Suppressor macrophage treated with lipopolysaccharide for 4 hours (primary cell): Measurements from ENCODE around the gene DDX17.

Source experiments
- DNase-seq: peaks from one replicate; pipeline ENCODE4 v3.0.0-alpha.2; 2020

The DDX17 gene

DNA sequence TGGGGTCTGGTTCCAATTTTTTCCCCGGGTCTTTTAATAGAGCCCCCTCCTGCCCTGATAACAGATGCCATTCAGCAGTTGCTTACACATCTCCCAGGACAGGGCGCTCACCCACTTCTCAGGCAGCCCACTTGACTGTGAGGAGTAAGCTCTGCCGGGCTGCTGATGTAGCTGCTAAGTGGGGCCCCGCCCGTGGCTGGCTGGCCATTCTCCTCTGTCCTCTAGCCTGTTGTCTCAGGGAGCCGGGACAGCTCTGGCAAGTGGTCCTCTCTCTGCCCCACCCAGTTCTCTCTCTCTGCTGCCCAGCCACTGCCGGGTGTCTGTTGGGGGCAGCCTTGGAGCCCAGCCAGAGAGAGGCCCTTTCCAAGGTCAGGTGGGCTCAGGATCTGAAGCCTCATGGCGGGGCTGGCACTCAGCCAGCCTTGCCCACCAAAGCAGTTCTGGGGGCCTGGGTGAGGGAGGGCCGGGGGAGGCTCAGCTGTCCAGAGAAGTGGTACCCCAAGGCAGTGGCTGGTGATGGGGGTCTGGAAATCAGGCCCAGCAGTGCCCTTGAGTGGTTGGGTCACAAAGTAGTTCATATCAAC lies 60.0 kb downstream of the DDX17 start:
- no peak for DNase-seq

DNA sequence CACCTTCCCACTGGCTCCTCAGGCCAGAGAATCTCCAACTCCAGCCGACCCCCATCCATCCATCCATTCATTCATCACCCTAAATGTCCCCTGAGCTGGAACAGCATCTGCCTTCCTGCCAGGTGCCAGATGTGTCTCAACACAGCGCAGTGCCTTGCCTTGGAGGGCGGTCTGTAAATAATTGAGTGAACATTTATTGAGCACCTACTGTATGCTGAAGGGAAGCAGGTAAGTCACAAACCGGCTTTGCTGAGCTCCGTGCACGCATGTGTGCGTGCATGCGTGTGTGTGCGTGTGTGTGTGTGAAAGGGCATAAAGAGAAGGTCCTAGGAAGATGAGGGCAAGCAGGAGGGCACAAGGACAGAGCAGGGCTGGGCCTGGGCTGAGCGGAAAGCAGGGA lies 61.3 kb downstream of the DDX17 start:
- no peak for DNase-seq

DNA sequence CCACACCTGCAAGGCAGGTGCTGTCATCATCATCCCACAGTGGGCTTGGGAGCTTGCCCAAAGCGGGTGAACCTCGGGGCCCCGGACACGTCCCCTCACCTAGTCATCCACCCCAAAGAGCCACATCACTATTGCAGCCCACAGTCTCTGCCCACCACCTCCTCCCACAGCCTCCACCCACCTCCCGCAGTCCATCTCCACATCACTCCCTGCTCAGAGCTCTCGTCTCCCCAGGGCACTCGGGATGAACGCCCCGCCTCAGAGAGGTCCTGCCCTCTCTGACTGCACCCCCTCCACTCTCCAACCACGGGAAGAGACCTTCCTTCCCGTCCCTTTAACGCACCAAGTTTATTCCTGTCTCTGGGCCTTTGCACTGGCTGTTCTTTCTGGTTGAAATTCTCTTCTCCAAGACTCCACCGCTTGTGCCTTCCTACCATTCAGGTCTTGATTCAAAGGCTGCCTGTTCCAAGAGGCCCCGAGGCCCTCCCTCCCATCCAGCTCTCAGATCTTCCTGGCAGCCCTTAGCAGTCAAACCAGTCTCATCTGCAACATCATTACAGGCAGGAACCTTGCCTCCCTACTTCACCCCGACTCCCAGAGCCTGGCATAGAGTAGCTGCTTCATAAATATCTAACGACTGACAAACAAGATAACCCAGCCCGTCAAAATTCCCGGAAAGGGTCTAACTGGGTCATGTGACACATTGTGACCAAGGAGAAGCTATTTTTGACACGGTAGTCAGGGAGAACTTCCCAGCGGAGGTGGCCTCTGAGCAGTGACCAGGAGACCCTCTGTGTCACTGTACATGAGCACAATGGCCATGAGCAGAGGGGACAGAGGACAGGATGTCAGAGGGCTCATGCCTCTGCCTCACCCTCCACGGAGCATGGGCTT lies 62.2 kb downstream of the DDX17 start:
- DNase-seq = no peak

GRCh38 chr22:38442967-38443627 lies 63.0 kb downstream of the DDX17 start:
- DNase-seq = no peak

DNA sequence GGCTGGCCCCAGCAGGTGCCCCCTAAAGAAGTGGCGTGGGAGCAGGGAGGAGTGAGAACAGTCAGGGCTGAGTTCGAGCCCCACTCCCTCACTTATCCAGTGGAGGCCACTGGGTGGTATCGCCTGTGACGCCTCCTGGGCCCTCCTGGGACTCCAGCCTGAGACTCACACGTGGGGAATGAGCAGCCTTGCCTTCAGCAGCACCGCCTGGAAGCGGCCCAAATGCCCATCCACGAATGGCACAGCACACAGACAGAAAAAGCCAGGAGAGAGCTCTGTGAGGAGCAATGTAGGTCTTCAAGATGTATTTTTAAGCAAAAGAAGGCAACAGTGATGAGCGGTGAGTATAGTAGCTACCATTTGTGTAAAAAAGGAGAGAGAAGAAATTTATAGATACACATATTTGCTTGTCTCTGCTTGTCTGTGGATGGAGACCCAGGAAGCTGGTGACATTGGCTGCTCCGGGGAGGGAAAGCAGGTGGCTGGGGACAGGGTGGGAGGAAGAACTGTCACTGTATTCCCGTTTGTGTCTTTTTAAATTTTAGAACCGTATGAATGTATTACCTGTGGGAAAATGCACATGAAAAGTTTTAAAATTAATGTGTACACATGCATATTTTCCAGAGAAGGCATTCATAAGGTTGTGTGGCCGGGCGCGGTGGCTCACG lies 64.4 kb downstream of the DDX17 start:
- DNase-seq = no peak

DNA sequence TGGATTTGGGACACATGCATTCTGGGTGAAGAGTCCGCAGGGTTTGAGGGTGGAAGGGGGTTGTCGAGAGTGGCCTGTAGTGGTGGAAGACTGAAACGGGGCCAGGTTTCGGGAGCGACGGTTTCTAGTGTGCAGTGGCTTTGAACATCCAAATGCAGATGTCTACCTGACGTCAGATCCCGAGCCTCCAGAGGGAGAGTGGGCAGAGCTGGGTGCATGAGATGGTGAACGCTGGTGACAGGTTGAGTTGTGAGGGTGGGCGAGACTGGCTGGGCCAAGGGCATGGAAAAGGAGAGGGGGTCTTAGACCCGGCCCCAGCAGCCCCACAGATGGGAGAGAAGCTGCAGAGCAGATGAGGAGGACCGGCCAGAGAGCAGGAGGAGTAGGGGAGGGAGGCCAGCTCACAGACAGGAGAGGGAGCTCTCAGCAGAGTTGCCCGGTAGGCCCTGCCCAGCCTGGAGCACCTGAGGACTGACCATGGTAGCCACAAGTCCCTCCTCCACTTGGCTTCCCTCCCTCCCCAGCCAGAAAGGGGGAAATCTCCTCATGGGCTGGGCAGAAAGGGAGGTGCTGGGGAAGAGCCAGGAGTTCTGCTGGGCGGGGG lies 65.3 kb downstream of the DDX17 start:
- no peak for DNase-seq

- DNase-seq = no peak
Measured at GRCh38 chr22:38437416-38437815, 68.7 kb downstream of the DDX17 start.

DNA sequence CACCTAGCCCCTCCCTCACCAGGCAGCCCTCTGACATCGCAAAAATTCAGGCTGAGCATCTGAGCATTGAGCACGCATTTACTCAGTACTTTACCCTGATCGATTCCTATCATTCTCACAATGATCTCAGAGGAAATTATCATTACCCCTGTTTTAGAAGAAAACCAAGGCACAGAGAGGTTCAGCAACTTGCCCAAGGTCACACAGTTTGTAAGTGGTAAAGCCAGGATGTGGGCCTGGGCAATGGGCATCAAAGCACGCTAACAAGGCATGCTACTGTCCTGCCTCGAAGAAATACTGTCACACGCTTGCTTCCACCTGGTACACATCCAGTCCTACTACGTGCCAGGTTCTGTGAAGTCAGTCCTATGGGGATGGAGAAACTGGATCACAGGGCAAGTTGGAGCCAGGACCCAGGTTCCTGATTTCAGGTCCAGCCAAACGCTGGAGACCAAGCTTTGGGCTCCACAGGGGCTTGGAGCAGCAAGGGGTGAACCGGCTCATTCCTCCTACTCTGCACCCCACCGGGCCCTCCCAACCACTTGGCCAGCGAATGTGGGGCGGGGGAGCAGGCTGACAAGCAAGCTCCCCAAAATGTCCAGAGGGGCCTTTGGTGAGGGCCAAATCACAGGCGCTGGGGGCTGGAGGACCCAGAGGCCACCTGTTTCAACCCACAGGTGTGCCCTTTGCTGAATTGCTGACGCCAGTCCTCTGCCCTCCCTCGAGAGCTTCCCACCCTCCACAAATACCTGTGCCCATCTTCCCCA lies 69.3 kb downstream of the DDX17 start:
- no peak for DNase-seq

DNA sequence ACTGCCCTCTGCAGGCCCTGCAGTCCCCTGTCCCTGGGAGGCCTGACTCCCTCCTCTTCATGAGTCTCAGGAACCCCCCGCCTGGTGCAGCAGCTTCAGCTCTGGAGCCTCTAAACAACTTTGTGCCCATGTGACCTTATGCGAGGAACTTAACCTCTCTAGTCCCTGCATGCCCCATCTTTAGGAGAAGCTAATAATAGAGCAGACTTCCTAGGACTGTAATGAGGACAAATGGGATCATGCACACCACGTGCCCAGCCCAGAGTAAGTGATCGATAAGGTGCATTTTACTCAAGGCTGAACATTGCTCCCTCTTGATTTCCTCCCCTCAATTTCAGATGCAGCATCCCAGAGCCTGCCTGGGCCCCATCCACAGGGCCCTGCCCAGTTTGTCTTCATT lies 70.1 kb downstream of the DDX17 start:
- DNase-seq = no peak

DNA sequence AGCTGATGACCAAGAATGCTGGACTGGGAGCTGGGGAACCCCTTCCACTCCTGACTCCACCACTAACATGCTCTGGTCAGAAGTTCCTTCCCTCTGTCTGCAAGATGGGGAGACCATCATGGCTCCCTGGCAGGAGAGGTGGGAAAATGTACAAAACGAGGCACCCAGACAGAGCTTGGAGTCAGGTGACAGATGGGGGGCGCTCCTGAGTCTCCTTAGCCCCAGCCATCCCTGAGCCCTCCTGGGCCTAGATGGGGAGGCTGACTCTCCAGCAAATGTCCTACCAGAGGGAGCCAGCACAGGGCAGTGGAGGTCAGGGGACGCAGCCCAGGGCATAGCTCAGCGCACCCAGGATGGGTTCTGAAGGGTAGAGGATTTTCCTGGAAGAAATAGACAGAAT lies 71.1 kb downstream of the DDX17 start:
- DNase-seq = no peak

- no peak for DNase-seq
Measured at GRCh38 chr22:38433871-38434270, 72.2 kb downstream of the DDX17 start.
